Measurements from ENCODE around the gene ALOX12. TPM values are rescaled to one million over a fixed set of nuclear protein-coding genes. Genes with fewer than 3 reads are reported as not detected.

Gene ALOX12
- total RNA-seq, 1 donor, result not detected

DNA sequence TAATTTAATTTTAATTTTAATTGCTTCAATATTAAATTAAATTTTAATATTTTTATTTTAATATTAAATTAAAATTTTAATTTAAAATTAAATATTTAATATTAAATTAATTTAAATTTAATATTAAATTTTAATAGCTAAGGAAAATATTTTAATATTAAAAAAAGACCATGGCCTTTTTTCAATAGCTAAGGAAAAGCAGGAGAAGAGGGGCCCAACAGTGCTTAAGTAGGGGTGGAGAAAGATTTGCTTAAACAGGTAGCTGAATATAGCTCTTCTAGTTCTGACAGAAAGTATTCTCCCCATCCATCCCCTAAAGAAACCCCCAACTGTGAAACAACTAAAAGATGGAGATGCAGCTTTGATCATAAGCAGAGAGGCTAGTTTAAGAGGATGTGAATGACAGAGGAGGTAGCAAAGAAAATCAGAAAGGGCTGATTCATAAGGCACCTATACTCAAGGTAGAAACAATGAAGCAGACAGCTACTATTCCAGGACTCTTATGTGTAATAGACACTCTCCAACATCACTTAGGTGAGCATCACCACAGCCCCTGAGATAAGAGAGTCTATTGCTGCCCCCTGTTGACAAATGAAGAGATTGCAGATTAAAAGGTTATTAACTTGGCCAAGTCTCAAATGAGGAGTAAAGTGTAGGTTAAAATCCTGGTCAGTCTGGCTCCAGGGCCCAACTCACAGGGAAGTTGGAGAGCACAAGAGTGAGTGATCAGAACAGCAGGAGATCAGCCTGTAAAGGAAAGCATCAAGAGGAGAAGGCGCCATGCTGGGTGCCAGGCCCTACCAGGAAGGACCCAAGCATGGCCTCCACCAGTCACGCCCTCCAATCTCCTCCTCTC, 8.8 kb downstream of the ALOX12 start:
- no peak overlapping the region for H3K4me2 ChIP-seq (ENCODE audit: insufficient read depth, low read length)
- H3K27me3 ChIP-seq (ENCODE audit: insufficient read depth, low read length), result no peaks in the 10 kb centered on the region
- peaks cover 47% of the 10 kb centered on the region for H3K79me2 ChIP-seq (ENCODE audit: insufficient read depth, low read length)
- peak; percentile 95 for DNase-seq (ENCODE audit: insufficient read length, low spot score, missing footprints)
- H3K4me1 ChIP-seq (ENCODE audit: insufficient read depth, low read length), result no peaks in the 10 kb centered on the region
- TF ChIP-seq, protein P1, sequence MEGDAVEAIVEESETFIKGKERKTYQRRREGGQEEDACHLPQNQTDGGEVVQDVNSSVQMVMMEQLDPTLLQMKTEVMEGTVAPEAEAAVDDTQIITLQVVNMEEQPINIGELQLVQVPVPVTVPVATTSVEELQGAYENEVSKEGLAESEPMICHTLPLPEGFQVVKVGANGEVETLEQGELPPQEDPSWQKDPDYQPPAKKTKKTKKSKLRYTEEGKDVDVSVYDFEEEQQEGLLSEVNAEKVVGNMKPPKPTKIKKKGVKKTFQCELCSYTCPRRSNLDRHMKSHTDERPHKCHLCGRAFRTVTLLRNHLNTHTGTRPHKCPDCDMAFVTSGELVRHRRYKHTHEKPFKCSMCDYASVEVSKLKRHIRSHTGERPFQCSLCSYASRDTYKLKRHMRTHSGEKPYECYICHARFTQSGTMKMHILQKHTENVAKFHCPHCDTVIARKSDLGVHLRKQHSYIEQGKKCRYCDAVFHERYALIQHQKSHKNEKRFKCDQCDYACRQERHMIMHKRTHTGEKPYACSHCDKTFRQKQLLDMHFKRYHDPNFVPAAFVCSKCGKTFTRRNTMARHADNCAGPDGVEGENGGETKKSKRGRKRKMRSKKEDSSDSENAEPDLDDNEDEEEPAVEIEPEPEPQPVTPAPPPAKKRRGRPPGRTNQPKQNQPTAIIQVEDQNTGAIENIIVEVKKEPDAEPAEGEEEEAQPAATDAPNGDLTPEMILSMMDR (IDR thresholded peaks at IDR 0.05; ENCODE audit: extremely low read depth, low read depth, low read length), result peak; percentile 69
- no peak overlapping the region for H3K4me3 ChIP-seq (ENCODE audit: insufficient read depth, low read length)
- peaks cover 31% of the 10 kb centered on the region for H4K20me1 ChIP-seq (ENCODE audit: insufficient read depth, low read length)
- H3K9me3 ChIP-seq (ENCODE audit: low read depth, low read length), result no peaks in the 10 kb centered on the region
- no peak overlapping the region for H3K27ac ChIP-seq (ENCODE audit: low read depth, low read length)
- no peak overlapping the region for H2AFZ ChIP-seq (ENCODE audit: low read length)
- peaks cover 36% of the 10 kb centered on the region for H3K36me3 ChIP-seq (ENCODE audit: insufficient read depth, low read length)

DNA sequence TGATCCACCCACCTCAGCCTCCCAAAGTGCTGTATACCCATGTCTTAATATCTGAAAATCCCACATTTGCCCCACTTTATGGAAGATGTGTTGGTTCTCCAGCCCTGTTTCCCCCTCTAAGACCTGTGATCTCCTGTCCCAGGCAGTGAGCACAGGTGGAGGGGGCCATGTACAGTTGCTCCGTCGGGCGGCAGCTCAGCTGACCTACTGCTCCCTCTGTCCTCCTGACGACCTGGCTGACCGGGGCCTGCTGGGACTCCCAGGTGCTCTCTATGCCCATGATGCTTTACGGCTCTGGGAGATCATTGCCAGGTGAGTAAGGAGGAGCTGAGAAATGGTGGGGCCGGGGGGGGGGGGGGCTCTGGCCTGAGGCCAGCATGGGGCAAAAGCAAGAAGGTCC, 9.9 kb downstream of the ALOX12 start:
- Histone ChIP-seq H3K4me1 (ENCODE audit: insufficient read depth, low read length) (peaks cover 6% of the 10 kb centered on the region), H3K27ac (ENCODE audit: low read depth, low read length) (no peak overlapping the region), H3K27me3 (ENCODE audit: insufficient read depth, low read length) (no peaks in the 10 kb centered on the region), H3K36me3 (ENCODE audit: insufficient read depth, low read length) (peaks cover 26% of the 10 kb centered on the region), H3K4me2 (ENCODE audit: insufficient read depth, low read length) (no peak overlapping the region), H4K20me1 (ENCODE audit: insufficient read depth, low read length) (peaks cover 38% of the 10 kb centered on the region), H3K79me2 (ENCODE audit: insufficient read depth, low read length) (peaks cover 58% of the 10 kb centered on the region), H2AFZ (ENCODE audit: low read length) (no peak overlapping the region), H3K4me3 (ENCODE audit: insufficient read depth, low read length) (no peak overlapping the region), H3K9me3 (ENCODE audit: low read depth, low read length) (no peaks in the 10 kb centered on the region)
- no peak for DNase-seq (ENCODE audit: insufficient read length, low spot score, missing footprints)
- TF ChIP-seq, protein P1 (IDR thresholded peaks at IDR 0.05; ENCODE audit: extremely low read depth, low read depth, low read length), result no peak

DNA sequence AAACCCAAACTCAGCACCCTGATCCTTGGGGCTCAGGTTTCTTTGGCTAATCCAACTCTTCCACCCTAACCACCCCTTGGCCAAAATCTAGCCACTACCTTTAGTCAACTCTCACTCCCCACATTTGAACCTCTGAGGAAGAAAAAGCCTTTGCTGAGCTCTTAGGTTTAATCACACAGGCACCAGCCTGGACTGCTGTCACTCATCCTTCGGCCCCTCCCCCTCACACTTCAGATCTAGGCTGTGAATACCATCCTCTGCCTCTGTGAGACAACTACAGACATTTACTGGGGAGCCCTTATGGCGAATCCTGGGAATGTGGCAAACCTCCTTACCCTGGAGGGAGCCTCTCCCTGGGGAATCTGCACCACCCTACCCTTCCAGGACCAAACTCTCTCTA, 11.3 kb downstream of the ALOX12 start:
- H3K9me3 ChIP-seq (ENCODE audit: low read depth, low read length), result no peaks in the 10 kb centered on the region
- TF ChIP-seq, protein P1 (IDR thresholded peaks at IDR 0.05; ENCODE audit: extremely low read depth, low read depth, low read length), result no peak
- H3K4me1 ChIP-seq (ENCODE audit: insufficient read depth, low read length), result peaks cover 17% of the 10 kb centered on the region
- no peaks in the 10 kb centered on the region for H3K27me3 ChIP-seq (ENCODE audit: insufficient read depth, low read length)
- H3K36me3 ChIP-seq (ENCODE audit: insufficient read depth, low read length), result peaks cover 13% of the 10 kb centered on the region
- no peak overlapping the region for H2AFZ ChIP-seq (ENCODE audit: low read length)
- no peak for DNase-seq (ENCODE audit: insufficient read length, low spot score, missing footprints)
- peaks cover 70% of the 10 kb centered on the region for H3K79me2 ChIP-seq (ENCODE audit: insufficient read depth, low read length)
- no peak overlapping the region for H3K4me2 ChIP-seq (ENCODE audit: insufficient read depth, low read length)
- H4K20me1 ChIP-seq (ENCODE audit: insufficient read depth, low read length), result peaks cover 37% of the 10 kb centered on the region
- H3K4me3 ChIP-seq (ENCODE audit: insufficient read depth, low read length), result no peak overlapping the region
- no peak overlapping the region for H3K27ac ChIP-seq (ENCODE audit: low read depth, low read length)

DNA sequence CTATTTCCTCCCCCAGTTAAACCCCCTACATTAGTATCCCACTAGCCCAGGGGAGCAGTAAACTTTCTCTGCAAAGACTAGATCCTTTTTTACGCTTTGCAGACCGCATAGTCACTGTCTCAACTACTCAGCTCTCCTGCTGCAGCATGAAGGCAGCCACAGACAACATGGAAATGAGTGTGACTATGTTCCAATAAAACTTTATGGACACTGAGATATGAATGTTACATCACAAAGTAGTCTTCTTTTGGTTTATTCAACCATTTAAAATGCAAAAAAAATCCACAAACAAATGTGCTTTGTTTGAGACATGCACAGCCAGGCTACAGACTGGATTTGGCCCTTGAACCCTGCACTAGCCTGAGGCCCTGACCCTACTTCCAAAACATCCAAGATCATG, 14.7 kb downstream of the ALOX12 start:
- peaks cover 72% of the 10 kb centered on the region for H3K79me2 ChIP-seq (ENCODE audit: insufficient read depth, low read length)

More for the DNA sequence above, 14.7 kb downstream of the ALOX12 start:
- H3K9me3 ChIP-seq (ENCODE audit: low read depth, low read length), result no peaks in the 10 kb centered on the region
- peaks cover 17% of the 10 kb centered on the region for H4K20me1 ChIP-seq (ENCODE audit: insufficient read depth, low read length)
- TF ChIP-seq, protein P1 (IDR thresholded peaks at IDR 0.05; ENCODE audit: extremely low read depth, low read depth, low read length), result no peak
- peaks cover 34% of the 10 kb centered on the region for H3K4me1 ChIP-seq (ENCODE audit: insufficient read depth, low read length)
- peak overlapping the region; percentile 81 for H3K4me3 ChIP-seq (ENCODE audit: insufficient read depth, low read length)
- no peaks in the 10 kb centered on the region for H3K27me3 ChIP-seq (ENCODE audit: insufficient read depth, low read length)
- DNase-seq (ENCODE audit: insufficient read length, low spot score, missing footprints), result no peak
- H3K27ac ChIP-seq (ENCODE audit: low read depth, low read length), result no peak overlapping the region
- H2AFZ ChIP-seq (ENCODE audit: low read length), result no peak overlapping the region
- peak overlapping the region; percentile 95 for H3K4me2 ChIP-seq (ENCODE audit: insufficient read depth, low read length)
- H3K36me3 ChIP-seq (ENCODE audit: insufficient read depth, low read length), result no peaks in the 10 kb centered on the region
